WTC11 (cell line): ENCODE data around the gene WDR82. TPM values are rescaled to one million over a fixed set of nuclear protein-coding genes. Genes with fewer than 3 reads are reported as not detected.

ENCODE experiments used
- ATF3 ChIP-seq: sonication (generic); formaldehyde crosslinking; conservative IDR thresholded peaks from 2 replicates; pipeline ENCODE4 v1.8.1; 2022; ENCODE audit warnings: mild to moderate bottlenecking, missing genetic modification reagents
- CDX4 ChIP-seq: fragments of 250-450 bp; sonication (Bioruptor Pico); IDR thresholded peaks from 2 replicates; pipeline ENCODE4 v1.9.0; 2021; ENCODE audit warnings: moderate library complexity, mild to moderate bottlenecking, inconsistent platforms, borderline replicate concordance
- CTCF ChIP-seq: fragments of 200-600 bp; IDR thresholded peaks from 2 replicates; pipeline ENCODE4 v1.8.0; 2022; ENCODE audit warnings: antibody characterized with exemption
- E2F1 ChIP-seq: sonication (generic); formaldehyde crosslinking; IDR thresholded peaks from 2 replicates; pipeline ENCODE4 v1.8.0; 2022; ENCODE audit warnings: mild to moderate bottlenecking, missing genetic modification reagents
- E2F5 ChIP-seq: sonication (generic); formaldehyde crosslinking; IDR thresholded peaks from 2 replicates; pipeline ENCODE4 v1.8.1; 2022; ENCODE audit warnings: mild to moderate bottlenecking, moderate library complexity, missing genetic modification reagents
- GRHL2 ChIP-seq: fragments of 250-450 bp; sonication (Bioruptor Pico); IDR thresholded peaks from 2 replicates; pipeline ENCODE4 v1.8.0; 2022; ENCODE audit warnings: mild to moderate bottlenecking, moderate library complexity; ENCODE audit not compliant: insufficient replicate concordance, severe bottlenecking
- IRF2 ChIP-seq: sonication (generic); formaldehyde crosslinking; IDR thresholded peaks from 2 replicates; pipeline ENCODE4 v1.8.0; 2022; ENCODE audit warnings: low read depth, missing genetic modification reagents, borderline replicate concordance
- KAT7 ChIP-seq: sonication (generic); formaldehyde crosslinking; IDR thresholded peaks from 2 replicates; pipeline ENCODE4 v1.8.1; 2023; ENCODE audit warnings: missing genetic modification reagents, mild to moderate bottlenecking, borderline replicate concordance
- MAX ChIP-seq: sonication (generic); formaldehyde crosslinking; IDR thresholded peaks from 2 replicates; pipeline ENCODE4 v1.8.0; 2022; ENCODE audit warnings: mild to moderate bottlenecking, missing genetic modification reagents
- MYBL2 ChIP-seq: sonication (generic); formaldehyde crosslinking; IDR thresholded peaks from 2 replicates; pipeline ENCODE4 v1.8.1; 2023; ENCODE audit warnings: mild to moderate bottlenecking, moderate library complexity, missing genetic modification reagents
- NFE2L1 ChIP-seq: sonication (generic); formaldehyde crosslinking; IDR thresholded peaks from 2 replicates; pipeline ENCODE4 v1.8.1; 2023; ENCODE audit warnings: missing genetic modification reagents
- SOX15 ChIP-seq: fragments of 250-450 bp; sonication (Bioruptor Pico); IDR thresholded peaks from 2 replicates; pipeline ENCODE4 v1.9.0; 2021; ENCODE audit warnings: mild to moderate bottlenecking
- TP53 ChIP-seq: sonication (generic); formaldehyde crosslinking; IDR thresholded peaks from 2 replicates; pipeline ENCODE4 v1.8.1; 2023; ENCODE audit warnings: mild to moderate bottlenecking, missing genetic modification reagents
- ZBTB21 ChIP-seq: sonication (generic); formaldehyde crosslinking; IDR thresholded peaks from 2 replicates; pipeline ENCODE4 v1.8.1; 2023; ENCODE audit warnings: mild to moderate bottlenecking, missing genetic modification reagents, borderline replicate concordance
- ZNF219 ChIP-seq: sonication (generic); formaldehyde crosslinking; IDR thresholded peaks from 2 replicates; pipeline ENCODE4 v1.8.0; 2023; ENCODE audit warnings: missing genetic modification reagents, mild to moderate bottlenecking, borderline replicate concordance
- ZNF281 ChIP-seq: sonication (generic); formaldehyde crosslinking; IDR thresholded peaks from 2 replicates; pipeline ENCODE4 v1.8.0; 2023; ENCODE audit warnings: mild to moderate bottlenecking, missing genetic modification reagents
- ZNF416 ChIP-seq: fragments of 250-450 bp; sonication (Bioruptor Pico); IDR thresholded peaks from 2 replicates; pipeline ENCODE4 v1.9.0; 2021; ENCODE audit warnings: mild to moderate bottlenecking, inconsistent platforms
- ZNF423 ChIP-seq: fragments of 250-450 bp; sonication (Bioruptor Pico); IDR thresholded peaks from 2 replicates; pipeline ENCODE4 v2.1.2; 2022; ENCODE audit warnings: mild to moderate bottlenecking, moderate library complexity
- ZNF425 ChIP-seq: fragments of 250-450 bp; sonication (Bioruptor Pico); conservative IDR thresholded peaks from 2 replicates; pipeline ENCODE4 v1.9.0; 2021; ENCODE audit warnings: mild to moderate bottlenecking
- ZNF532 ChIP-seq: fragments of 250-450 bp; sonication (Bioruptor Pico); IDR thresholded peaks from 2 replicates; pipeline ENCODE4 v1.9.0; 2021; ENCODE audit warnings: mild to moderate bottlenecking, borderline replicate concordance
- total RNA-seq: library from RNA; stranded (reverse); gene quantifications from 3 replicates; pipeline ENCODE4 v1.2.3, GENCODE V29; 2021

WDR82 gene
- total RNA-seq, 1 experiment from 2014 or later: 69.7 TPM

GRCh38 chr3:52245322-52246263, 32.9 kb downstream of the WDR82 start, which contains the start of gene PPM1M (continued):
- TF ChIP-seq ZNF532 (CRISPR knock-in tag): 0 out of 2 replicates have a peak, but pooled peaks have one; percentile 61
- no peak for TF ChIP-seq E2F1 (CRISPR knock-in tag)
- no peak for TF ChIP-seq ZNF219 (CRISPR knock-in tag)
- no peak for TF ChIP-seq CTCF
- TF ChIP-seq ZNF423 (CRISPR knock-in tag): no peak
- TF ChIP-seq KAT7: peak; percentile 69; the same call in 1 of the 2 replicates
- TF ChIP-seq MYBL2: 0 out of 2 replicates have a peak, but pooled peaks have one; percentile 11
- no peak for TF ChIP-seq NFE2L1 (CRISPR knock-in tag)
- no peak for TF ChIP-seq IRF2 (CRISPR knock-in tag)
- TF ChIP-seq SOX15: no peak
- no peak for TF ChIP-seq ZNF416 (CRISPR knock-in tag)
- TF ChIP-seq E2F5 (CRISPR knock-in tag): peak; percentile 66
- TF ChIP-seq ZNF281 (CRISPR knock-in tag): 0 out of 2 replicates have a peak, but pooled peaks have one; percentile 49
- peak; percentile 82; the same call in 1 of the 2 replicates for TF ChIP-seq TP53 (CRISPR knock-in tag)
- TF ChIP-seq GRHL2 (CRISPR knock-in tag): no peak
- TF ChIP-seq ZBTB21: no peak
- no peak for TF ChIP-seq ATF3 (CRISPR knock-in tag)
- TF ChIP-seq CDX4: no peak
- TF ChIP-seq MAX: peak; percentile 89; the same call in 1 of the 2 replicates
- no peak for TF ChIP-seq ZNF425 (CRISPR knock-in tag)
